IMR-90 (cell line): ENCODE measurements around the gene PKN3.

Experiments
- FOS ChIP-seq: fragments of 150-350 bp; IDR thresholded peaks from 2 replicates; pipeline ENCODE4 v1.6.1; 2016; ENCODE audit warnings: low read depth, low read length
- MAZ ChIP-seq: IDR thresholded peaks from 2 replicates; pipeline ENCODE4 v1.6.1; 2012; ENCODE audit warnings: low read depth, mild to moderate bottlenecking, low read length, improper control_type of control experiment, moderate library complexity, borderline replicate concordance
- RAD21 ChIP-seq: IDR thresholded peaks from 2 replicates; pipeline ENCODE4 v1.6.1; 2012; ENCODE audit warnings: low read length, improper control_type of control experiment
- RCOR1 ChIP-seq: IDR thresholded peaks from 2 replicates; pipeline ENCODE4 v1.6.1; 2012; ENCODE audit warnings: mild to moderate bottlenecking, low read length, improper control_type of control experiment; ENCODE audit not compliant: insufficient replicate concordance
- TF ChIP-seq, protein P1 (sequence below): fragments of 150-350 bp; IDR thresholded peaks from 2 replicates; pipeline ENCODE4 v1.6.1; 2017; ENCODE audit warnings: mild to moderate bottlenecking, antibody characterized with exemption, low read length, low read depth
- TF ChIP-seq, protein P2 (sequence below): conservative IDR thresholded peaks from 2 replicates; pipeline ENCODE4 v1.5.1; 2012; ENCODE audit warnings: mild to moderate bottlenecking, low read depth, low read length, improper control_type of control experiment

GRCh38 chr9:128757602-128758001 is 55.3 kb downstream of the PKN3 start:
- TF ChIP-seq, protein P1, sequence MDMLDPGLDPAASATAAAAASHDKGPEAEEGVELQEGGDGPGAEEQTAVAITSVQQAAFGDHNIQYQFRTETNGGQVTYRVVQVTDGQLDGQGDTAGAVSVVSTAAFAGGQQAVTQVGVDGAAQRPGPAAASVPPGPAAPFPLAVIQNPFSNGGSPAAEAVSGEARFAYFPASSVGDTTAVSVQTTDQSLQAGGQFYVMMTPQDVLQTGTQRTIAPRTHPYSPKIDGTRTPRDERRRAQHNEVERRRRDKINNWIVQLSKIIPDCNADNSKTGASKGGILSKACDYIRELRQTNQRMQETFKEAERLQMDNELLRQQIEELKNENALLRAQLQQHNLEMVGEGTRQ: no peak
- TF ChIP-seq, protein P2, sequence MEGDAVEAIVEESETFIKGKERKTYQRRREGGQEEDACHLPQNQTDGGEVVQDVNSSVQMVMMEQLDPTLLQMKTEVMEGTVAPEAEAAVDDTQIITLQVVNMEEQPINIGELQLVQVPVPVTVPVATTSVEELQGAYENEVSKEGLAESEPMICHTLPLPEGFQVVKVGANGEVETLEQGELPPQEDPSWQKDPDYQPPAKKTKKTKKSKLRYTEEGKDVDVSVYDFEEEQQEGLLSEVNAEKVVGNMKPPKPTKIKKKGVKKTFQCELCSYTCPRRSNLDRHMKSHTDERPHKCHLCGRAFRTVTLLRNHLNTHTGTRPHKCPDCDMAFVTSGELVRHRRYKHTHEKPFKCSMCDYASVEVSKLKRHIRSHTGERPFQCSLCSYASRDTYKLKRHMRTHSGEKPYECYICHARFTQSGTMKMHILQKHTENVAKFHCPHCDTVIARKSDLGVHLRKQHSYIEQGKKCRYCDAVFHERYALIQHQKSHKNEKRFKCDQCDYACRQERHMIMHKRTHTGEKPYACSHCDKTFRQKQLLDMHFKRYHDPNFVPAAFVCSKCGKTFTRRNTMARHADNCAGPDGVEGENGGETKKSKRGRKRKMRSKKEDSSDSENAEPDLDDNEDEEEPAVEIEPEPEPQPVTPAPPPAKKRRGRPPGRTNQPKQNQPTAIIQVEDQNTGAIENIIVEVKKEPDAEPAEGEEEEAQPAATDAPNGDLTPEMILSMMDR: no peak
- TF ChIP-seq RCOR1 (no peak), MAZ (no peak), RAD21 (no peak), FOS (no peak)
